ENCODE measurements around the gene ZFP57. TPM values are rescaled to one million over a fixed set of nuclear protein-coding genes. Genes with fewer than 3 reads are reported as not detected.

The ZFP57 gene
- total RNA-seq, 2 experiments from 2014 or later = not detected

GRCh38 chr6:29709188-29709587 lies 28.2 kb upstream of the ZFP57 start:
- Histone ChIP-seq H3K9me3 (ENCODE audit: low read length) (no peaks in the 10 kb centered on the region), H3K79me2 (ENCODE audit: insufficient read depth, low read depth, low read length) (no peaks in the 10 kb centered on the region), H3K27ac (ENCODE audit: low read depth, low read length, poor library complexity, severe bottlenecking) (no peak overlapping the region), H3K4me1 (ENCODE audit: insufficient read depth, low read length, poor library complexity, severe bottlenecking) (peaks cover 13% of the 10 kb centered on the region), H4K20me1 (ENCODE audit: insufficient read depth, low read length) (no peaks in the 10 kb centered on the region), H3K4me2 (ENCODE audit: low read length) (peak overlapping the region; percentile 54), H3K9me2 (ENCODE audit: insufficient read depth, low read length) (no peaks in the 10 kb centered on the region), H3K4me3 (ENCODE audit: low read depth, low read length, poor library complexity, severe bottlenecking) (peak overlapping the region; percentile 35), H3K36me3 (ENCODE audit: insufficient read depth, low read length) (no peaks in the 10 kb centered on the region), H2AFZ (ENCODE audit: low read length) (no peak overlapping the region)
- no peak for DNase-seq (ENCODE audit: low spot score)
- POLR2A ChIA-PET = no interaction called here
- CTCF ChIA-PET (ENCODE audit: unreplicated experiment) = no interaction called here
- intact Hi-C loops (cut with micrococcal nuclease; ENCODE audit: unreplicated experiment) = no loop called here
- TF ChIP-seq EZH2phosphoT487 (IDR thresholded peaks at IDR 0.05; ENCODE audit: borderline replicate concordance, low read depth, low read length) (no peak), CTCF (conservative IDR thresholded peaks at IDR 0.05; ENCODE audit: low read length) (no peak)
- BruUV-seq (replicated peaks) = no TSS peak

- CTCF ChIA-PET (ENCODE audit: unreplicated experiment) = no interaction called here
- intact Hi-C loops (cut with micrococcal nuclease; ENCODE audit: unreplicated experiment) = no loop called here
Measured at GRCh38 chr6:29708432-29709179, 27.7 kb upstream of the ZFP57 start.

More at GRCh38 chr6:29708432-29709179, 27.7 kb upstream of the ZFP57 start:
- Histone ChIP-seq H3K4me3 (ENCODE audit: low read depth, low read length, poor library complexity, severe bottlenecking) (peak overlapping the region; percentile 35), H3K4me2 (ENCODE audit: low read length) (peak overlapping the region; percentile 54), H4K20me1 (ENCODE audit: insufficient read depth, low read length) (no peaks in the 10 kb centered on the region), H3K4me1 (ENCODE audit: insufficient read depth, low read length, poor library complexity, severe bottlenecking) (peaks cover 13% of the 10 kb centered on the region), H3K36me3 (ENCODE audit: insufficient read depth, low read length) (no peaks in the 10 kb centered on the region), H3K79me2 (ENCODE audit: insufficient read depth, low read depth, low read length) (no peaks in the 10 kb centered on the region), H2AFZ (ENCODE audit: low read length) (no peak overlapping the region), H3K9me3 (ENCODE audit: low read length) (no peaks in the 10 kb centered on the region), H3K9me2 (ENCODE audit: insufficient read depth, low read length) (no peaks in the 10 kb centered on the region), H3K27ac (ENCODE audit: low read depth, low read length, poor library complexity, severe bottlenecking) (no peak overlapping the region)
- POLR2A ChIA-PET = interaction anchor here (0.5 kb wide), 1 partner anchor 16 kb away, joined by 6 read pairs; no protein-coding TSS in a partner anchor
- DNase-seq (ENCODE audit: low spot score) = peak; percentile 47
- BruUV-seq (replicated peaks) = no TSS peak
- TF ChIP-seq EZH2phosphoT487 (IDR thresholded peaks at IDR 0.05; ENCODE audit: borderline replicate concordance, low read depth, low read length) (no peak), CTCF (conservative IDR thresholded peaks at IDR 0.05; ENCODE audit: low read length) (no peak)

Measured in OCI-LY7 (cell line).